ENCODE measurements around the gene RPS6KC1. TPM values are rescaled to one million over a fixed set of nuclear protein-coding genes. Genes with fewer than 3 reads are reported as not detected.
"Not testable (repeated sequence)": the region's sequence is repeated elsewhere in the genome, so short reads cannot be mapped to it uniquely, and the experiment has no call there.

RPS6KC1 gene
- total RNA-seq, 4 donors from 2014 or later: 13.5 to 29.7 (median 22.2) TPM

DNA sequence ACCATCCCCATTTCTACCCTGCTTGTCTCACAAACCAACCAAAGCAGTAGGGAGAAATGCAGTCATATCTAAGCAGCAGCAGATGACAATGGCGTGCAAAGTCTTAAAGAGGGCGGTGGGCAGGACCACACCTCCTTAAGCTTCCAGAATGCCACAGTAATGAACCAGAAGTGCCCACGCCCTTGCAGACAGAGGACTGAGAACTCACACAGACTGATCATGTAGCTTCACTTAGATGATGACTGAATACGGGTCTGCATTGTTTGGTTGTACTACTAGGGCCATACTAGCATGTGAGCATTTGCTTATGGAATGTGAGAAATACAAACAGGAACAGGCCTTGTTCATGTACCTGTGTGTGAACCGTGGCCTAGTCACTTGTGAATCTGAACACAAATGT lies 246.0 kb downstream of the RPS6KC1 start:
- DNase-seq: no peak
- no peak overlapping the region for H3K4me3 ChIP-seq
- TF ChIP-seq POLR2A (IDR thresholded peaks at IDR 0.05): no peak
- TF ChIP-seq, protein P1, sequence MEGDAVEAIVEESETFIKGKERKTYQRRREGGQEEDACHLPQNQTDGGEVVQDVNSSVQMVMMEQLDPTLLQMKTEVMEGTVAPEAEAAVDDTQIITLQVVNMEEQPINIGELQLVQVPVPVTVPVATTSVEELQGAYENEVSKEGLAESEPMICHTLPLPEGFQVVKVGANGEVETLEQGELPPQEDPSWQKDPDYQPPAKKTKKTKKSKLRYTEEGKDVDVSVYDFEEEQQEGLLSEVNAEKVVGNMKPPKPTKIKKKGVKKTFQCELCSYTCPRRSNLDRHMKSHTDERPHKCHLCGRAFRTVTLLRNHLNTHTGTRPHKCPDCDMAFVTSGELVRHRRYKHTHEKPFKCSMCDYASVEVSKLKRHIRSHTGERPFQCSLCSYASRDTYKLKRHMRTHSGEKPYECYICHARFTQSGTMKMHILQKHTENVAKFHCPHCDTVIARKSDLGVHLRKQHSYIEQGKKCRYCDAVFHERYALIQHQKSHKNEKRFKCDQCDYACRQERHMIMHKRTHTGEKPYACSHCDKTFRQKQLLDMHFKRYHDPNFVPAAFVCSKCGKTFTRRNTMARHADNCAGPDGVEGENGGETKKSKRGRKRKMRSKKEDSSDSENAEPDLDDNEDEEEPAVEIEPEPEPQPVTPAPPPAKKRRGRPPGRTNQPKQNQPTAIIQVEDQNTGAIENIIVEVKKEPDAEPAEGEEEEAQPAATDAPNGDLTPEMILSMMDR (IDR thresholded peaks at IDR 0.05): no peak
- no peaks in the 10 kb centered on the region for H3K9me3 ChIP-seq
- H3K27me3 ChIP-seq: no peaks in the 10 kb centered on the region
- no peak overlapping the region for H3K27ac ChIP-seq
- no peaks in the 10 kb centered on the region for H3K4me1 ChIP-seq
- no peaks in the 10 kb centered on the region for H3K36me3 ChIP-seq

DNA sequence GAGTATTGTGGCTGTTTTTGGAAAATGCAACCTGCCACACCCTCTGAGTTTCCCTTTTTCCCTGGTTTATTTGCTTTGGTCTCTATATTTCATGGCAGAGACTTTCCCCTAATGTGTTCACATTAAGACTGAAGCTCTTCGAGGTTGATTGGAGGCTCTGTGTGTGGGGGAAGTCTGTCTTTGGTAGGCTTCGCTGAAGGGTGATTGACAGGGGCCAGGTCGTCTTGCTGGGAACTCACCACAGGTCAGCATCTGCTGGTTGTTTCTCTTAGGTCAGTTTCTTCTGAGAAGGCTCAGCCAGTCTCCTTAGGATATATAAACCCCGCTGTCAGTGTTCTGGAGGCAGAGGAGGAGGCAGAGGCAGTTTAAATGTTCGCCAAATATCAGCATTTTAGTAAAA lies 249.4 kb downstream of the RPS6KC1 start:
- Histone ChIP-seq H3K4me1 (no peaks in the 10 kb centered on the region), H3K9me3 (no peaks in the 10 kb centered on the region), H3K27me3 (no peaks in the 10 kb centered on the region), H3K4me3 (no peak overlapping the region), H3K36me3 (no peaks in the 10 kb centered on the region), H3K27ac (no peak overlapping the region)
- DNase-seq: no peak
- TF ChIP-seq, protein P1 (IDR thresholded peaks at IDR 0.05): no peak
- TF ChIP-seq POLR2A (IDR thresholded peaks at IDR 0.05): no peak

- H3K36me3 ChIP-seq, H3K27me3 ChIP-seq, H3K4me3 ChIP-seq, H3K9me3 ChIP-seq, H3K27ac ChIP-seq, DNase-seq, H3K4me1 ChIP-seq: not testable (repeated sequence)
Observed at GRCh38 chr1:213301524-213301923, 250.5 kb downstream of the RPS6KC1 start.

GRCh38 chr1:213303286-213303685 lies 252.2 kb downstream of the RPS6KC1 start:
- H3K27ac ChIP-seq: no peak overlapping the region
- H3K27me3 ChIP-seq: no peaks in the 10 kb centered on the region
- no peaks in the 10 kb centered on the region for H3K9me3 ChIP-seq
- TF ChIP-seq, protein P1 (IDR thresholded peaks at IDR 0.05): no peak
- DNase-seq: no peak
- no peak overlapping the region for H3K4me3 ChIP-seq
- no peaks in the 10 kb centered on the region for H3K36me3 ChIP-seq
- no peaks in the 10 kb centered on the region for H3K4me1 ChIP-seq

DNA sequence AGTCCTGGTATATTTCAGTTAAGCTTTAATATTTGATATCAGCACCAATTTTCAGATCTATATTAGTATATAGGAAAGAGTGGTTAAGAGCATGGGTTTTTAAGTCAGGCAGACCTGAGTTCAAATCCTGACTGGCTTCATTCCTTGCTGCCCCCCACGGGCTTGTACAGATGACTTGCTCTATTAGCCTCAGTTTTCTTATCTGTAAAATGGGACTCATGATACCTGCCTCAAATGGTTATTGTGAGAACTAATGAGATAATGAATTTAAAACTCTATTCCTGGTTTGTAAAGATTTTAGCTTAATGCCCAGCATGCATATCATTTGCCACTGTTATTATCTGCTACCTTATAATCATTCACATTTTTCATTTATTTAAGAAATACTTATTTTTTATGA lies 264.5 kb downstream of the RPS6KC1 start:
- TF ChIP-seq POLR2A (IDR thresholded peaks at IDR 0.05): no peak
- TF ChIP-seq, protein P1 (IDR thresholded peaks at IDR 0.05): no peak
- no peaks in the 10 kb centered on the region for H3K27me3 ChIP-seq
- no peak overlapping the region for H3K4me3 ChIP-seq
- no peaks in the 10 kb centered on the region for H3K9me3 ChIP-seq
- no peaks in the 10 kb centered on the region for H3K4me1 ChIP-seq
- no peak for DNase-seq
- no peak overlapping the region for H3K27ac ChIP-seq
- no peaks in the 10 kb centered on the region for H3K36me3 ChIP-seq

GRCh38 chr1:213318458-213318857 lies 267.4 kb downstream of the RPS6KC1 start:
- not testable (repeated sequence) for H3K9me3 ChIP-seq, H3K4me1 ChIP-seq, DNase-seq, H3K36me3 ChIP-seq, H3K4me3 ChIP-seq, H3K27ac ChIP-seq, H3K27me3 ChIP-seq

DNA sequence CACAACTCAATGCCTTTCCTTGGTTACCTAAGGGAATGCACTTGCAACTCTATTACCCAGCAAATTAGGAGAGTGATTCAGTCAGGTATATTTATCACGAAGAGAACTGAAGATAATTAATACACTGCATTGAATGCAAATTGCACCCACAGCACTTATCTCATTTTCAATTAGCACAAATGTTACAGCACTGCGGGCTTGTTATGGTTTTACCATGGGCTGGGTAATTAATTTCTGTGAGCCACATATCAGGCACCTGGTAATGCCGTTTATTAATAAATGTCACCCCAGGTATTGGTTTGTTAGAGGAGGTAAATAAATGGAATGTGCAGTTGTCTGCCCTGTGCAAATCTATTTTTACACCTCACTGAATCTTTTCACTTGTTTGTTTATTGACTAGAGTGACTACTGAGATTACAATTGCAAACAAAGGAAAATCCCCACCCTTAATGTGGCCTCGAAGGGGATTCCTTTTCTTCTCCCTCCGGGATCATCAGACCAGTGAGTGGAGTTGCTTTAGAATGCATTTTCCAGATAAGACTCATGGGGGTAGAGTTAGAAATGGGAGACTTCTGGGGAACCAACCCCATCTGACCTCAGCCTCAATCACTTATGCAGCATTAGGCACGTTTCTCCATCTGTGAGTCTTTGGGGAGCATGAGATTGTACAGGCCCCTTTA lies 269.3 kb downstream of the RPS6KC1 start:
- Histone ChIP-seq H3K4me3 (no peak overlapping the region), H3K27ac (no peak overlapping the region), H3K27me3 (no peaks in the 10 kb centered on the region), H3K4me1 (no peaks in the 10 kb centered on the region), H3K36me3 (no peaks in the 10 kb centered on the region), H3K9me3 (no peaks in the 10 kb centered on the region)
- DNase-seq: no peak
- no peak for TF ChIP-seq POLR2A (IDR thresholded peaks at IDR 0.05)
- TF ChIP-seq, protein P1 (IDR thresholded peaks at IDR 0.05): no peak

Data from Peyer's patch (tissue), 4 donors.